Colonic mucosa (tissue), 4 donors: ENCODE results near the gene EPS8. TPM values are rescaled to one million over a fixed set of nuclear protein-coding genes. Genes with fewer than 3 reads are reported as not detected.

Source experiments
- DNase-seq: peaks from one replicate; pipeline ENCODE4 v3.0.0-alpha.2; 2020
- H3K27ac ChIP-seq: fragments of 200-600 bp; one replicate; pipeline ENCODE4 v1.8.0; 2021
- H3K27me3 ChIP-seq: fragments of 200-600 bp; one replicate; pipeline ENCODE4 v1.8.0; 2021
- H3K36me3 ChIP-seq: fragments of 200-600 bp; one replicate; pipeline ENCODE4 v1.8.0; 2021
- H3K4me1 ChIP-seq: fragments of 200-600 bp; one replicate; pipeline ENCODE4 v1.8.0; 2021; ENCODE audit warnings: mild to moderate bottlenecking
- H3K4me3 ChIP-seq: fragments of 200-600 bp; one replicate; pipeline ENCODE4 v1.8.0; 2021
- H3K9ac ChIP-seq, 2 donors: one replicate each; pipeline ENCODE4 v1.7.0; 2013; ENCODE audit warnings: control low read depth in 2 of 2, low read depth in 2 of 2, low read length in 2 of 2
- H3K9me3 ChIP-seq: fragments of 200-600 bp; one replicate; pipeline ENCODE4 v1.8.0; 2021
- CTCF ChIP-seq: fragments of 200-600 bp; IDR thresholded peaks from one replicate; pipeline ENCODE4 v1.8.0; 2022; ENCODE audit warnings: antibody characterized with exemption, mild to moderate bottlenecking
- intact Hi-C: fragments of 100-400 bp; cut with DNase I; formaldehyde crosslinking; loops from one replicate; pipeline ENCODE4 v1.14.1; 2022
- total RNA-seq, 2 donors: library from RNA; stranded (reverse); fragmentation: NEBNext Ultra II Directional in 1 of 2; extraction: Animal tissue kit (Norgen Biotek cat#: 25700) in 1 of 2; gene quantifications; one replicate each; pipeline ENCODE4 v1.2.1, GENCODE V29; 2021
- donor health status: healthy.
- donor health status: DM: no; HTN: no; CAD: no.
- donor health status: DM: no; HTN: no; CAD: no.

Gene EPS8
- total RNA-seq, 2 donors from 2014 or later: 93.7 to 161 TPM

GRCh38 chr12:15786772-15787171 is 2.4 kb downstream of the EPS8 start:
- DNase-seq: no peak
- Histone ChIP-seq H3K27me3 (no peaks in the 10 kb centered on the region), H3K4me3 (peak overlapping the region; percentile 60), H3K36me3 (no peaks in the 10 kb centered on the region), H3K9ac (peak overlapping the region in 1 of 2 donors; percentile 78), H3K27ac (no peak overlapping the region), H3K9me3 (no peaks in the 10 kb centered on the region), H3K4me1 (no peaks in the 10 kb centered on the region)
- intact Hi-C loops: loop anchor here (5.0 to 10.0 kb wide), 2 partner anchors 72 to 184 kb away; no protein-coding TSS in a partner anchor
- no peak for TF ChIP-seq CTCF

- Histone ChIP-seq H3K9me3 (no peaks in the 10 kb centered on the region), H3K27ac (no peak overlapping the region), H3K4me3 (no peak overlapping the region), H3K4me1 (no peaks in the 10 kb centered on the region), H3K36me3 (no peaks in the 10 kb centered on the region), H3K9ac (no peak overlapping the region), H3K27me3 (no peaks in the 10 kb centered on the region)
- TF ChIP-seq CTCF: no peak
- intact Hi-C loops: loop anchor here (10.0 kb wide), 1 partner anchor 68 kb away; no protein-coding TSS in a partner anchor
- no peak for DNase-seq
Observed at GRCh38 chr12:15783288-15783687, 5.9 kb downstream of the EPS8 start.

- no peaks in the 10 kb centered on the region for H3K36me3 ChIP-seq
Observed at GRCh38 chr12:15782667-15783066, 6.5 kb downstream of the EPS8 start.

GRCh38 chr12:15779925-15780324 is 9.3 kb downstream of the EPS8 start:
- Histone ChIP-seq H3K9ac (peak overlapping the region in 1 of 2 donors; percentile 21), H3K27me3 (no peaks in the 10 kb centered on the region), H3K36me3 (no peaks in the 10 kb centered on the region), H3K4me3 (no peak overlapping the region), H3K27ac (peak overlapping the region; percentile 39), H3K4me1 (no peaks in the 10 kb centered on the region), H3K9me3 (no peaks in the 10 kb centered on the region)
- no peak for DNase-seq
- intact Hi-C loops: loop anchor here (10.0 kb wide), 1 partner anchor 65 kb away; no protein-coding TSS in a partner anchor
- TF ChIP-seq CTCF: no peak

More at GRCh38 chr12:15782667-15783066, 6.5 kb downstream of the EPS8 start:
- no peaks in the 10 kb centered on the region for H3K27me3 ChIP-seq
- no peak overlapping the region for H3K27ac ChIP-seq
- DNase-seq: no peak
- no peaks in the 10 kb centered on the region for H3K4me1 ChIP-seq
- intact Hi-C loops: loop anchor here (10.0 kb wide), 1 partner anchor 68 kb away; no protein-coding TSS in a partner anchor
- H3K4me3 ChIP-seq: no peak overlapping the region
- H3K9me3 ChIP-seq: no peaks in the 10 kb centered on the region
- H3K9ac ChIP-seq: no peak overlapping the region
- no peak for TF ChIP-seq CTCF

- intact Hi-C loops: no loop called here
- no peak for TF ChIP-seq CTCF
- no peaks in the 10 kb centered on the region for H3K4me1 ChIP-seq
- H3K36me3 ChIP-seq: no peaks in the 10 kb centered on the region
- no peak for DNase-seq
- no peak overlapping the region for H3K4me3 ChIP-seq
- no peak overlapping the region for H3K9ac ChIP-seq
- no peaks in the 10 kb centered on the region for H3K9me3 ChIP-seq
- no peaks in the 10 kb centered on the region for H3K27me3 ChIP-seq
- no peak overlapping the region for H3K27ac ChIP-seq
Observed at GRCh38 chr12:15778126-15778525, 11.1 kb downstream of the EPS8 start.
